Activated B cell treated with CpG ODN at 0.5 μM for 24 hours (primary cell): ENCODE measurements around the gene RAB17. TPM values are rescaled to one million over a fixed set of nuclear protein-coding genes. Genes with fewer than 3 reads are reported as not detected.

Experiments used
- ATAC-seq: fragments of 200-7000 bp; cut with Tn5 transposase; one replicate; pipeline ENCODE4 v1.10.0; 2021; ENCODE audit warnings: low read depth, mild to moderate bottlenecking, moderate library complexity
- CTCF ChIA-PET: fragments of 350-600 bp; sonication (Branson Sonifier 250); formaldehyde crosslinking; loops from one replicate; lab custom pipeline; 2021; ENCODE audit warnings: antibody characterized with exemption; lab: Charles Lee
- POLR2A ChIA-PET: fragments of 350-600 bp; sonication (Branson Sonifier 250); formaldehyde crosslinking; loops from one replicate; lab custom pipeline; 2021; ENCODE audit warnings: antibody characterized with exemption; lab: Charles Lee
- DNase-seq: peaks from one replicate; pipeline ENCODE4 v3.0.0; 2022
- H3K27ac Mint-ChIP-seq: one replicate; pipeline ENCODE4 v1.8.0; 2020; ENCODE audit warnings: mixed read lengths
- H3K27me3 Mint-ChIP-seq: one replicate; pipeline ENCODE4 v1.8.0; 2021; ENCODE audit warnings: mixed read lengths
- H3K36me3 Mint-ChIP-seq: one replicate; pipeline ENCODE4 v1.8.0; 2021; ENCODE audit warnings: low read depth, mixed read lengths
- H3K4me1 Mint-ChIP-seq: one replicate; pipeline ENCODE4 v1.8.0; 2021; ENCODE audit warnings: mixed read lengths
- H3K4me3 Mint-ChIP-seq: one replicate; pipeline ENCODE4 v1.8.0; 2020; ENCODE audit warnings: mild to moderate bottlenecking, mixed read lengths
- H3K9me3 Mint-ChIP-seq: one replicate; pipeline ENCODE4 v1.8.0; 2020; ENCODE audit warnings: mixed read lengths
- CTCF ChIP-seq: fragments of 200-600 bp; IDR thresholded peaks from one replicate; pipeline ENCODE4 v1.8.0; 2022; ENCODE audit warnings: antibody characterized with exemption, mild to moderate bottlenecking
- intact Hi-C: fragments of 100-400 bp; cut with micrococcal nuclease; formaldehyde crosslinking; loops from one replicate; pipeline ENCODE4 v1.15.1; 2024
- total RNA-seq: library from RNA; stranded (reverse); gene quantifications from 2 replicates; pipeline ENCODE4 v1.2.3, GENCODE V29; 2022

Gene RAB17
- total RNA-seq, 1 donor from 2014 or later: not detected

GRCh38 chr2:237616734-237617586 is 26.4 kb upstream of the RAB17 start:
- peaks cover 20% of the 10 kb centered on the region for H3K4me1 Mint-ChIP-seq
- ChIA-PET CTCF (no interaction called here), POLR2A (no interaction called here)
- H3K9me3 Mint-ChIP-seq: no peaks in the 10 kb centered on the region
- H3K27me3 Mint-ChIP-seq: peaks cover 15% of the 10 kb centered on the region
- no peak for TF ChIP-seq CTCF
- peak overlapping the region; percentile 56 for H3K4me3 Mint-ChIP-seq
- no peak overlapping the region for H3K27ac Mint-ChIP-seq
- intact Hi-C loops: no loop called here
- DNase-seq (no peak), ATAC-seq (no peak)
- no peaks in the 10 kb centered on the region for H3K36me3 Mint-ChIP-seq

GRCh38 chr2:237616373-237616733 is 25.8 kb upstream of the RAB17 start:
- POLR2A ChIA-PET: interaction anchor here (1.0 kb wide), 1 partner anchor 141 kb away, joined by 3 read pairs; no protein-coding TSS in a partner anchor
- Mint-ChIP-seq H3K27ac (no peak overlapping the region), H3K4me3 (no peak overlapping the region), H3K4me1 (peaks cover 20% of the 10 kb centered on the region), H3K36me3 (no peaks in the 10 kb centered on the region), H3K27me3 (peaks cover 15% of the 10 kb centered on the region), H3K9me3 (no peaks in the 10 kb centered on the region)
- intact Hi-C loops: no loop called here
- CTCF ChIA-PET: no interaction called here
- DNase-seq (no peak), ATAC-seq (no peak)
- no peak for TF ChIP-seq CTCF

GRCh38 chr2:237615631-237616249 is 25.2 kb upstream of the RAB17 start:
- ChIA-PET CTCF (no interaction called here), POLR2A (interaction anchor here (1.0 kb wide), 1 partner anchor 140 kb away, joined by 3 read pairs; no protein-coding TSS in a partner anchor)
- no peak overlapping the region for H3K27ac Mint-ChIP-seq
- intact Hi-C loops: no loop called here
- H3K4me3 Mint-ChIP-seq: no peak overlapping the region
- ATAC-seq (no peak), DNase-seq (no peak)
- peaks cover 15% of the 10 kb centered on the region for H3K27me3 Mint-ChIP-seq
- H3K36me3 Mint-ChIP-seq: no peaks in the 10 kb centered on the region
- no peaks in the 10 kb centered on the region for H3K9me3 Mint-ChIP-seq
- H3K4me1 Mint-ChIP-seq: peaks cover 20% of the 10 kb centered on the region
- no peak for TF ChIP-seq CTCF

- no peak overlapping the region for H3K27ac Mint-ChIP-seq
- no peaks in the 10 kb centered on the region for H3K9me3 Mint-ChIP-seq
- H3K27me3 Mint-ChIP-seq: peaks cover 18% of the 10 kb centered on the region
- no peak for DNase-seq
- H3K4me1 Mint-ChIP-seq: peaks cover 20% of the 10 kb centered on the region
- no peaks in the 10 kb centered on the region for H3K36me3 Mint-ChIP-seq
- ChIA-PET POLR2A (no interaction called here), CTCF (no interaction called here)
- ATAC-seq: no peak
- intact Hi-C loops: no loop called here
- no peak for TF ChIP-seq CTCF
- no peak overlapping the region for H3K4me3 Mint-ChIP-seq
Measured at GRCh38 chr2:237614151-237614720, 23.7 kb upstream of the RAB17 start.

- no peak for TF ChIP-seq CTCF
- Mint-ChIP-seq H3K27ac (no peak overlapping the region), H3K4me1 (peaks cover 20% of the 10 kb centered on the region), H3K9me3 (no peaks in the 10 kb centered on the region), H3K27me3 (peaks cover 16% of the 10 kb centered on the region), H3K36me3 (no peaks in the 10 kb centered on the region), H3K4me3 (no peak overlapping the region)
- POLR2A ChIA-PET: no interaction called here
- ATAC-seq (no peak), DNase-seq (no peak)
- CTCF ChIA-PET: no interaction called here
- intact Hi-C loops: no loop called here
Measured at GRCh38 chr2:237613679-237614078, 23.1 kb upstream of the RAB17 start.
